Stimulated activated memory B cell treated with anti-CD40 and anti-IgM and Interleukin-4, amounts not matched to agents 10 μg/mL and 1 μg/mL and 100 μg/mL, for 72 hours (primary cell): ENCODE measurements around the gene PRDM15.
A peak's percentile ranks its signal among the peaks of the same experiment; 100 is the strongest.

Experiments
- ATAC-seq: fragments of 150-1000 bp; cut with Tn5 transposase; 2 replicates; pipeline ENCODE4 v1.10.0; 2021
- H3K27ac Mint-ChIP-seq: one replicate; pipeline ENCODE4 v1.8.0; 2022; ENCODE audit warnings: mild to moderate bottlenecking, mixed read lengths
- H3K27me3 Mint-ChIP-seq: one replicate; pipeline ENCODE4 v1.8.0; 2022; ENCODE audit warnings: mixed read lengths
- H3K36me3 Mint-ChIP-seq: one replicate; pipeline ENCODE4 v1.8.0; 2022; ENCODE audit warnings: mixed read lengths
- H3K4me1 Mint-ChIP-seq: one replicate; pipeline ENCODE4 v1.8.0; 2022; ENCODE audit warnings: mixed read lengths
- H3K4me3 Mint-ChIP-seq: one replicate; pipeline ENCODE4 v1.8.0; 2022; ENCODE audit warnings: mild to moderate bottlenecking, moderate library complexity, mixed read lengths
- H3K9me3 Mint-ChIP-seq: one replicate; pipeline ENCODE4 v1.8.0; 2022; ENCODE audit warnings: mixed read lengths

Gene PRDM15

DNA sequence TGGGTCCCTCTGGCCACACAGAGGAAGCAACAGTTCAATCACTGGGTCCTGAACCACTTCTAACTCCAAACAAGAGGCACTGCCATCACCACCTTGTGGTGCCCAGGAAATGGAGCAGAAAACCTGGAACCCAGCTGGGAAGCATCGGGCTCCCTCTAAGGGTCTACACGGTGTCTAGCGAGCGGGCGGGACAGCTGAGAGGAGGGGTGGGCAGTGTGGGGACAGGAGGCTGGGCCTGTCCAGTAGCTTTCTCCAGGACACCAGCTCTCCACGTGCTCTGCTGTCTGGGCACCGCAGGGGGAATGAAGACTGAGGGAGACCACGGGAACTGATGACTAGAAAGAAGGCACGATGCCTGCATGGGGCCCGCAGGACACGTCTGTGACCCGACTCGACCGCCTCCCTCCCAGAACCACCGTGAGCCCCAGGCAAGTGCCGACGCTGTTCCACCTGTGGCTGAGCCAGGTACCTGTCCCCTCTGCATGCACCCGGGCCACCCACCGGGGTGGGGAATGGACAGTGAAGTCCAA lies 5.4 kb upstream of the PRDM15 start:
- no peaks in the 10 kb centered on the region for H3K36me3 Mint-ChIP-seq
- H3K27ac Mint-ChIP-seq = no peak overlapping the region
- H3K27me3 Mint-ChIP-seq = no peaks in the 10 kb centered on the region
- no peaks in the 10 kb centered on the region for H3K9me3 Mint-ChIP-seq
- ATAC-seq = no peak
- H3K4me3 Mint-ChIP-seq = no peak overlapping the region
- peaks cover 6% of the 10 kb centered on the region for H3K4me1 Mint-ChIP-seq

DNA sequence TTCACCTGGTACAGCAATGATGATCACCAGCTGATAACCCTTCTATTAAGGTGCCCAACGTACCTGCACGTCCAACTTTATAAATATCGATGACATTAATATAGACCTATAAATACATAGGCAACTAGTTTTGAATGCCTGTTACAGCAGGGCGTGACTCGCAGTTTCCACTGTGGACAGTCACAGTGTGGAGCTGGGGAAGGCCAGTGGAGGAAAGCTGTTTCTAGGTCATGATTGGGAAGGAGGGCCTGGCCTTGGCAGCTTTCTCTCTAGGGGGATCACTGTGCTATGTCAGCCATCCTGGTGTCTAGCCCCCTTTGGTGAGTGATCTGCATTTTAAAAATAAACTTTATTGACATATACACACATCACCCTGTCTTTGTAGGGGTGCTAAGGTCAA lies 4.4 kb upstream of the PRDM15 start:
- H3K27ac Mint-ChIP-seq = no peak overlapping the region
- no peaks in the 10 kb centered on the region for H3K9me3 Mint-ChIP-seq
- H3K4me3 Mint-ChIP-seq = no peak overlapping the region
- no peaks in the 10 kb centered on the region for H3K27me3 Mint-ChIP-seq
- no peak for ATAC-seq
- no peaks in the 10 kb centered on the region for H3K36me3 Mint-ChIP-seq
- peaks cover 6% of the 10 kb centered on the region for H3K4me1 Mint-ChIP-seq

DNA sequence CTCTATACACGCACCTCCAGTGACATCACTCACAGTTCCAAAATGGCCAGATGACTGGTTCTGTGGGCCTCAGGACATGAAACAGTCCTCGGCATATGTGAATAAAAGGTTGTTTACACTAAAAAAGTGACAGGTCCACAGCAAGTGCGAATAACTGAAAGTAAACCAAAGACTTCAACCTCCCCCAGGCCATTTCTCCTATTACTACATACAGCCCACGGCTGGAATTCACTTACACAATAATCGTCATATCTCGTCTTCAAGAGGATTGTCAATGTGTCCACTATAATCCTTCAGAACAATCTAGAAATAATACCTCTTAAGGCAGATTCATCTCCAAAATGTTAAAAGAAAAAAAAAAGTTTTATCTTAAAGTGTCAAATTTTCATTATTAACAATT lies 1.9 kb upstream of the PRDM15 start:
- Mint-ChIP-seq H3K4me1 (peaks cover 30% of the 10 kb centered on the region), H3K9me3 (no peaks in the 10 kb centered on the region), H3K4me3 (no peak overlapping the region), H3K27ac (no peak overlapping the region), H3K36me3 (peaks cover 5% of the 10 kb centered on the region), H3K27me3 (no peaks in the 10 kb centered on the region)
- ATAC-seq = no peak

DNA sequence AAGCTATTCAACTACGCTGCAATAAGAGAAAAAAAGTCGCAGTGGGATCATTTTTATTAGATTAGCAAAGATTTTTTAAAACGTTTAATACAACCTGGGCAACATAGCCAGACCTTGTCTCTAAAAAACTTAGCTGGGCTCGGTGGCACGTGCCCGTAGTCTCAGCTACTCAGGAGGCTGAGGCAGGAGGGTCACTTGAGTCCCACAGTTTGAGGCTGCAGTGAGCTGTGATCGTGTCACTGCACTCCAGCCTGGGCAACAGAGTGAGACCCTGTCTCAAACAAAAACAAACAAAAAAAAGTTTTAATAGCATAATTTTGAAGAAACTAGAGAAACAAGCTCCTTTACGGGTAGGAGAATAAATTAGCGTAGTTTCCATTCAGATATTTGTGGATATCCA lies 1.0 kb upstream of the PRDM15 start:
- H3K4me3 Mint-ChIP-seq = peak overlapping the region; percentile 5
- H3K27ac Mint-ChIP-seq = peak overlapping the region; percentile 92
- no peaks in the 10 kb centered on the region for H3K27me3 Mint-ChIP-seq
- H3K4me1 Mint-ChIP-seq = peaks cover 32% of the 10 kb centered on the region
- no peaks in the 10 kb centered on the region for H3K9me3 Mint-ChIP-seq
- H3K36me3 Mint-ChIP-seq = peaks cover 11% of the 10 kb centered on the region
- ATAC-seq = no peak

DNA sequence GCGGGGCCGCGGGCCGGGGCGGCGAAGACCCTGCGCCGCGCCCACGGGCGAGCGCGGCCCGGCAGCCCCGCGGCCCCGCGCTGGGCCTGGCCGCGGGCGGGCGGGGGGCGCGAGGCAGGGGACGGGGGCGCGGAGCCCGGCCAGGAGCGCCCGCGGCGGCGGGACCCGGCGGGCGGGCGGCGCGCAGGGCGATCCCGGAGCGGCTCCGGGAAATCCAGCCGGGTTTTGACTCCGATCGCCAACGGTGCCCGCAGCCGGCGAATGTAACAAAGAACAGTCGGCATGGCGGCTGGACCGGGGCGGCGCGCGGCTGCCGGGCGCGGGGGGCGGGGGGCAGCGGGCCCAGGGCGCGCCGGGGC lies 334 bp downstream of the PRDM15 start:
- H3K27me3 Mint-ChIP-seq = no peaks in the 10 kb centered on the region
- H3K27ac Mint-ChIP-seq = peak overlapping the region; percentile 92
- ATAC-seq = peak; percentile 82
- no peaks in the 10 kb centered on the region for H3K9me3 Mint-ChIP-seq
- peak overlapping the region; percentile 68 for H3K4me3 Mint-ChIP-seq
- peaks cover 18% of the 10 kb centered on the region for H3K36me3 Mint-ChIP-seq
- peaks cover 43% of the 10 kb centered on the region for H3K4me1 Mint-ChIP-seq

DNA sequence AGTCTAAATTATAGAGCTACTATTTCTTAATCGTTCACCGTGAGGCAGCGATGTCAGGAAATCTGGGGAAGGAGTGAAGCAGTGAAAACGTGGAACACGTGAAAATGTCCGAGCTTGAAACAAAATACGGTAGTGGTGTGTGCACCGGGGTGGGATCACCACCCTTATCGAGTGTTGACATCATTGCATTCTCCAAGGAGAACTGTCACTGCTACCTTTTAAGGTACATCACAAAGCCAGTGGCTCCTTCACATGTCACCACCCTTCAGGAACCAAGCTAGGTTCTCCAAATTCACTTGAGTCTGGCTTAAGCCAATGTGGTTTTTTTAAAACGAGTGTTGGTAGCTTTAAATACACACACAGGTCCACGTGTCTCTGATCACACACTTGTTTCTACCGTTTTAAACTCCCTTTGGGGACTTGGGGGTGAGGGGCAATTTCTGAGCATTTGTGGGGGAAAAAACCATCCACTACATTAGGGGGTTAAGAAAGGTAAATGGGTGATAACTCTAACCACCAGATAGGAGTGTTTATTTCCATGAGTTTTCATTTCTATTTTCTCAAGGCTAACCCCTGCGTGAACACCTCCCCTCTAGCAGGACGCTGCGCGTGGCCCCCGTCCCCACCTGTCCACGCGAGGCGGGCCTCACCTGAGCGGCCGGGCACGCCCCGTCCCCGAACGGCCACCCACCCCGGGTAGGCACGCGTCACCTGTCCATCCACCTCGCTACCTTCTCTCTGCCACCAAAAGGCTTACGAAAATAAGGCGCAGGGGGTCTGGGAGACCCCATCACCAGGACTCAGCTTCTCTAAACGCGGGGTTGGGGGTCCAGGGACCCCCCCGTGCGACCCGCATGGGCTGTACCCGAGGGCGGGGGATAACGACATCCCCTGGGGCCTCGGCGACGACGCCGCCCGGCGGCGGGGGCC lies 978 bp downstream of the PRDM15 start:
- Mint-ChIP-seq H3K9me3 (no peaks in the 10 kb centered on the region), H3K27me3 (no peaks in the 10 kb centered on the region), H3K4me1 (peaks cover 49% of the 10 kb centered on the region), H3K4me3 (peak overlapping the region; percentile 81), H3K27ac (peak overlapping the region; percentile 92), H3K36me3 (peaks cover 24% of the 10 kb centered on the region)
- peak; percentile 64 for ATAC-seq

DNA sequence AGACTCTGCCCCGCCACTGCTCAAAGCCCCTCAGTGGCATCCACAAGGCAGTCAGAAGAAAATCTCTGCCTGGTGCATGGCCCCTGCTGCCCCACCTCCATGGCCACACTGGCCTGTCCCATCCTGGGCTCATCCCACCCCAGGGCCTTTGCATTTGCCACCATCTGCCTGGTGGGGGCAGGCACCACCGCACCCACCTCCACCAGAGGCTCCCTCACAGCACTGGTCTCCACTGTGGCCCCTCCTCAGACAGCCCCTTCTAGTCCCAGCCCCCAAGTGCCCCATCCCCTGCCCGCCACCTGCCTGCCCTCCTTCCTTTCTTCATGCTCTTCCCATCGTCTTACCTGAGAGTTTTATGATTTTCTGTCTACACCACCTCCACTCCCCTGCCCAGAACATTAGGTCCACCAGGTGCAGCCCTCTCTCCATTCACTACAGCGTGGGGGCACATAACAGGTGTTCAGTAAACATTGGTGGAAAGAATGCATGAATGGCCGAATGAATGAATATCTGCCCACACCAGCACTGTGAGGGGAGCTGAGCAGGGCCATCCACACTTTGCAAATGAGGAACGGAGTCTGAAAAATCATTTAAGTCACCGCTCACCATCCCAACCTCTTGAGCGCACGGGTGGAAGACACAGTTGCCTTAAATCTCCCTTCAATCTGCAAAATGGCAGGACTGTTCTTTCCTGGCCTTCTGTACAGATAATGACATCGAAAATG lies 2.1 kb downstream of the PRDM15 start:
- H3K36me3 Mint-ChIP-seq = peaks cover 25% of the 10 kb centered on the region
- no peak overlapping the region for H3K4me3 Mint-ChIP-seq
- H3K27ac Mint-ChIP-seq = peak overlapping the region; percentile 92
- no peak for ATAC-seq
- H3K4me1 Mint-ChIP-seq = peaks cover 49% of the 10 kb centered on the region
- H3K27me3 Mint-ChIP-seq = no peaks in the 10 kb centered on the region
- no peaks in the 10 kb centered on the region for H3K9me3 Mint-ChIP-seq

DNA sequence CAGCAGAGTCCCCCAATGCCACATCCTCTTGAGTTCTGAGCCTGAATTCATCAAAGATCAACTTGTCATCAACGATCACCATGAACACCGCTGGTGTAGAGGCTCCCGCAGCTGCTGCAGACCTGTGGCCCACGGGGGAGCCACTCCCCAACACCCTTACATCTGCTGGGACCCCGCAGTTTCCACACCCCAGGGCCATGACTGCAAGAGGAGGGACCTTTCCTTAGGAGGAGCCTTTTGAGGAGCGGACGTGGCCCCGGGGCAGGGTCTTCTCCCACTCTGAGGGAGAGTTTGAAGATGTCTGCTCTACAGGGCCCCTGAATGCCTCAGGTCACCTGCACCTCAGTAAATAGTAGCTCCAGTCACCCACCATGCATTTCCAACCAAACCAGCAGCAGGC lies 2.7 kb downstream of the PRDM15 start:
- Mint-ChIP-seq H3K27ac (no peak overlapping the region), H3K4me1 (peaks cover 54% of the 10 kb centered on the region), H3K4me3 (no peak overlapping the region), H3K27me3 (no peaks in the 10 kb centered on the region), H3K36me3 (peaks cover 32% of the 10 kb centered on the region), H3K9me3 (no peaks in the 10 kb centered on the region)
- no peak for ATAC-seq

DNA sequence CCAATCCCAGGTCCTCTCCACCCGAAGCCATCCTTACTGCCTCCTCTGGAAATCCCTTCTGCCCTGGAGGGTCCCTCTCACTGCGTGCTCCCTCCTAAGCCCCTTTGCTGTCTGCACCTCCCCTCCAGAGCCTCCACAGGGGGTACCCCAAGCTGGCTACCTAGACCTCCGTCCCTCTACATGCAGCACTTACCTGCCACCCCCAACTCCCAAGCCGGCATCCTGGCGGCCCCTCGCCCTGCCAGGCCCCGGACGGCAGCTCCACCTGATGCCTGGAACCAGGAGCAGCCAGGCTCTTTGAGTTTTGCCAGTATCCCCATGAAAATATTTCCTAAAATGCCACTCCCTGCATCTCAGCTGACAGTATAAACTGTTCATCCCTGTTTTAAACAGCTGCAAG lies 4.1 kb downstream of the PRDM15 start:
- Mint-ChIP-seq H3K36me3 (peaks cover 34% of the 10 kb centered on the region), H3K4me3 (no peak overlapping the region), H3K27me3 (no peaks in the 10 kb centered on the region), H3K9me3 (no peaks in the 10 kb centered on the region), H3K27ac (no peak overlapping the region), H3K4me1 (peaks cover 58% of the 10 kb centered on the region)
- ATAC-seq = no peak

DNA sequence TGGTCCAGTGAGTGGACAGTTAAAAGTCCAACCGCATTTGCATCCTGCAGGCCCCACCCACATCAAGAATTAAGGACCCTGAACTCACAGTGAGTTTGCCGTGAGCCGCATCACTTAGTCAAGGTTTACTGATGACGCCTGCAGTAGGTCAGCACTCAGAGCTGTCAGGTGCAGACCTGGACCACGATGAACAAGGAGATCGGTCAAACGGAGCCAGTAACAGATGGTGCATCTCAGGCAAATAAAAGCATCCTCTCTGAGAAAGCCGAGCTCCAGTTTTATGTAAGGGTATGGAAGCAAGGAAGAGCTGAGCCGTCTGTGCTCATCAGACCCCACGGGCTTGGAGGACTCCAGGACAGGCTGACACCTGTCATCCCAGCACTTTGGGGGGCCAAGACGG lies 4.5 kb downstream of the PRDM15 start:
- no peak overlapping the region for H3K27ac Mint-ChIP-seq
- no peaks in the 10 kb centered on the region for H3K27me3 Mint-ChIP-seq
- ATAC-seq = no peak
- H3K4me3 Mint-ChIP-seq = no peak overlapping the region
- no peaks in the 10 kb centered on the region for H3K9me3 Mint-ChIP-seq
- peaks cover 34% of the 10 kb centered on the region for H3K36me3 Mint-ChIP-seq
- H3K4me1 Mint-ChIP-seq = peaks cover 62% of the 10 kb centered on the region

DNA sequence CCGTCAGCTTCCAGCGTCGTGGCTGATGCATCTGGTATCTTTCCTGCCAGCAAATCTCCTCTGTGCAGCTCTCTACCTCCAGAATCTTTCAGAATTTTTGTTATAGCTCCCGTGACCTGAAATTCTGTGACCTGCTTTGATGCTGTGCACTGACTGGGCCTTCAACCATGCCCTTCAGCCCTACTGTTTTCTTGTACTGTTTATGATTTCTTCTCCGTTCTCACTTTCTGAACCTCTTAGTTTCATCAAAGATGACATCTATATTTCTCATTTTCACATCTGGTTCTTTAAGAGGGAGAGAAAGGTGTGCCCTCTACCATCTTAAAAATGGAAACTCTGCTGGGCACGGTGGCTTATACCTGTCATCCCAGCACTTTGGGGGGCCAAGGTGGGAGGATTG lies 5.7 kb downstream of the PRDM15 start:
- H3K4me3 Mint-ChIP-seq = no peak overlapping the region
- no peak for ATAC-seq
- H3K9me3 Mint-ChIP-seq = no peaks in the 10 kb centered on the region
- no peaks in the 10 kb centered on the region for H3K27me3 Mint-ChIP-seq
- H3K4me1 Mint-ChIP-seq = peaks cover 73% of the 10 kb centered on the region
- H3K36me3 Mint-ChIP-seq = peaks cover 34% of the 10 kb centered on the region
- H3K27ac Mint-ChIP-seq = peak overlapping the region; percentile 37

DNA sequence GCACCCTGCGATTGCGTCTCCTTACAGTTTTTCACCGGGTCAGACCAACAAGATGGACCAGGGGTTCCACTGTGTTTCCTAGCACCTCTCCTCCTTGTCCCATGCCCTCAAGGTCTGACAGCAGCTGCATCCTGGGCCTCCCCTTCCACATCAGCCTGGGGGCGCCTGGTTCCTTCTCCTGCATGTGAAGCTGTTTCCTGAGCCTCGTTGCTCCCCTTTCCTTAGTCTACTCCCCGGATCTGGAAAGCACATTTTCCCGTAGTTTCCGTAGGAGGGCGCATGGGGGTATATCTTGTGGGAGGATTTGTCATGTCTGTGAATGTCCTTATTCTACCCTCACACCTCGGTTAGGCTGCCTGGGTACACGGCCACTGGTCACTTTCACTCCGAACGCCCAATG lies 6.1 kb downstream of the PRDM15 start:
- H3K36me3 Mint-ChIP-seq = peaks cover 34% of the 10 kb centered on the region
- H3K27ac Mint-ChIP-seq = no peak overlapping the region
- H3K4me1 Mint-ChIP-seq = peaks cover 73% of the 10 kb centered on the region
- H3K9me3 Mint-ChIP-seq = no peaks in the 10 kb centered on the region
- no peaks in the 10 kb centered on the region for H3K27me3 Mint-ChIP-seq
- ATAC-seq = no peak
- no peak overlapping the region for H3K4me3 Mint-ChIP-seq

DNA sequence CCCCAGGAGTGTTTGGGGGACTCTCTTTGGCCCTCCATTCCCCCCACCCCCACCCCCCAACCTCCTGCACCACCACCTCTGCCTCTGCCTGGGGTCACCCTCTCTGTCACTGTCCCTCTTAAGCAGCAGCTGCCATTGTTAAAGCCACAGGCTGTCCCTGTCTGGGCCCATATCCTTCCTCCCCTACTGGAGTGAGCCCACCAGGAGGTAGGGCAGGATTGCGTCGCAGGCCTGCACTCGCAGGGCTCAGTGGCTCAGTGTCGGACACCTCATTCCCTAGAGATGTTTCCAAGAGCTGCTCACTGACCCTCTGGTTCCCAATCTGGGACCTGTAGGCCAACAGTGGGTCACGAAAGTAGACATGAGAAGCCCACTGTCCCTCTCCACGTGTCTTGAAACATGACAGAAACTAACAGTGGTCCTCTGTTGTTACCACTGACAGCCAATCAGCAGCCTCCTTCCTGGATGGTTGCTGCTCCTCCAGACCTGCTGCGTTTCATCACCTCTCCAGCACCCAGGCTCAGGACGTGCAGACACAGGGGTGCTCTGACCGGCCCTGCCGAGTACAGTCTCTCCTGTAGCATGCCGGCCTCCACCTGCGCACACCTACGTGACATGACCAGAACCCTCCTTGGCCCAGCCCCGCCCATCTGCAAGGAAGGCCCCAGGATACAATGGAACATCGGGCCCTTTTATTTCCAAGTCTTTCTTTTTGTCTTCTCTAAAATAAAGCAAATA lies 7.7 kb downstream of the PRDM15 start:
- H3K4me1 Mint-ChIP-seq = peaks cover 68% of the 10 kb centered on the region
- peaks cover 29% of the 10 kb centered on the region for H3K36me3 Mint-ChIP-seq
- ATAC-seq = no peak
- H3K27me3 Mint-ChIP-seq = no peaks in the 10 kb centered on the region
- no peak overlapping the region for H3K4me3 Mint-ChIP-seq
- H3K9me3 Mint-ChIP-seq = no peaks in the 10 kb centered on the region
- H3K27ac Mint-ChIP-seq = no peak overlapping the region

DNA sequence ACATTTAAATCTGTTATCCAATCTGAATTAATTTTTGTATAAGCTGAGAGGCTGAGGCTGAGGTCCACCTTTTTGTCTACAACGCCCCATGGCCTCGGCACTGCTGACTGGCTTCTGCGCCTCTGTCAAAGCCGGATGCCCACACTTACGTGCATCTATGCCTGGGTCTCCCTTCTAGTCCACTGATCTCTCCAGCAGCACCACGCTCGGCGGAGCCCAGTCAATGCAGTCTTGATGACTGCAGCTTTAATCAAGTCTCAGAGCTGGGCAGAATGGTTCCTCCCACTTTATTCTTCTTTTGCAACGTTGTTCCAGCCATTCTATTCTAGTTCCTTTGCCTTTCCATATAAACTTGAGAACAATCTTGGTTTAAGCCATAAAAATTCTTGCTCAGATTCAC lies 9.4 kb downstream of the PRDM15 start:
- ATAC-seq = no peak
- peaks cover 5% of the 10 kb centered on the region for H3K27me3 Mint-ChIP-seq
- H3K4me1 Mint-ChIP-seq = peaks cover 69% of the 10 kb centered on the region
- H3K9me3 Mint-ChIP-seq = no peaks in the 10 kb centered on the region
- H3K4me3 Mint-ChIP-seq = no peak overlapping the region
- no peak overlapping the region for H3K27ac Mint-ChIP-seq
- H3K36me3 Mint-ChIP-seq = peaks cover 26% of the 10 kb centered on the region

DNA sequence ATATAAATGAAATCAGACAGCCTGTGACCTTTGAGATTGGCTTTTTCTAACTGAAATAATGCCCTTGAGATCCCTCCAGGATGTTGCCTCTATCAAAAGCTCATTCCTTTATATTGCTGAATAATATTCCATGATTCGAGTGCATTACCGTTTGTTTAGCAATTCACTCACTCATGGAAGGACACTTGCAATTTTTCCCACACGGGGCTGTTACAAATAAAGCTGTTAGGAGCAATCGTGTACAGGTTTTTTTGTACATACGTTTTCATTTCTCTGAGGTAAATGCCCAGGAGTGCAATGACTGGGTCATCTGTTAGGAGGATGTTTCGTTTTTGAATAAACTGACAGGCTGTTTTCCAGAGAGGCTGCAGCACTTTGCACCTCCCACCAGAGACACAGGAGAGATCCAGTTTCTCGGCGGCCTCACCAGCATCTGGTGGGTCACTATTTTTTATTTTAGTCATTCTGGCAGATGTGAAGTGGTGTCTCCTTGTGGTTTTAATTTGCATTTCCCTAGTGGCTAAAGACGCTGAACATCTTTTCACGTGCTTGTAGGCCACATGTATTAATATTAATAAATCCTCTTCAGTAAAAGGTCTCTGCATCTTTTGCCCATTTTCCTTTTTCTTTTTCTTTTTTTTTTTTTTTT lies 11.0 kb downstream of the PRDM15 start:
- peak; percentile 75 for ATAC-seq
- Mint-ChIP-seq H3K9me3 (no peaks in the 10 kb centered on the region), H3K27ac (no peak overlapping the region), H3K36me3 (peaks cover 15% of the 10 kb centered on the region), H3K4me1 (peaks cover 70% of the 10 kb centered on the region), H3K27me3 (peaks cover 11% of the 10 kb centered on the region), H3K4me3 (peak overlapping the region; percentile 41)
